Suppressor macrophage treated with lipopolysaccharide for 1 hour (primary cell): ENCODE measurements around the gene TRA2A.
A peak's percentile ranks its signal among the peaks of the same experiment; 100 is the strongest.
"Not testable (repeated sequence)": the region's sequence is repeated elsewhere in the genome, so short reads cannot be mapped to it uniquely, and the experiment has no call there.

ENCODE experiments used
- DNase-seq, 3 donors: peaks; one replicate each; pipeline ENCODE4 v3.0.0-alpha.2; 2020 to 2022

The TRA2A gene

DNA sequence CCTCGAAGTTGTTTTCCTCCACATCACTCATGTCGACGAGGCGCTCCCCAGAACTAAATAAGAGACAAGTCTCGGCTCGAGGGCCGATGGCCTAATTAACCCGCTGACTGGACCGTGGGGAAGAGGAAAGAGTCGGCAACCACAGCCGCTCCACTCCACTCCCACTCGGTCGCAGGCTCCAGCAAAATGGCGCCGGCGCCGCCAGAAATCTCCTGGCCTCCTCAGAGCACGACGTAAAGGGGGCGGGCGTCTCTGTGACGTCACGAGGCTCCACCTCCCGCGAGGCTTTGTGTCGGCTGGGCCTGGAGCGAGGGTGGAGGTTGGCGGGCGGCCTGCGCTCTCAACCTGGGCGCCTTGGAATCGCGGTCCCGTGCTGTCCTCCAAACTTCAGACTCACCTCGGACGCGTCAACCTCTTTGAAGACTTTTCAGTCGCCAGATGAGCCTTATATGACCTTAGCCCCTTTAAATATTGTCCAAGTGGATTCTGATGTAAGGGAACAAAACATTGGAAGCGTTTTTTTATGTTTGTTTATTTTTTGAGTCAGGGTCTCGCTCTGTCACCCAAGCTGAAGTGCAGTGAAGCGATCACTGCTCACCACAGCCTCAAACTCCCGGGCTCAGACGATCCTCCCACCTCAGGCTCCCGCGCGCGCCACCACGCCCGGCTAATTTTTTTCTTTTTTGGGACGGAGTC is at the start of gene TRA2A:
Gene TRA2A (minus strand): TSS at position 188 of the 696 bp plus-strand sequence. CDS start 157 bp downstream, at position 31.
- peak; percentile 98 to 99 (median 98) for DNase-seq

DNA sequence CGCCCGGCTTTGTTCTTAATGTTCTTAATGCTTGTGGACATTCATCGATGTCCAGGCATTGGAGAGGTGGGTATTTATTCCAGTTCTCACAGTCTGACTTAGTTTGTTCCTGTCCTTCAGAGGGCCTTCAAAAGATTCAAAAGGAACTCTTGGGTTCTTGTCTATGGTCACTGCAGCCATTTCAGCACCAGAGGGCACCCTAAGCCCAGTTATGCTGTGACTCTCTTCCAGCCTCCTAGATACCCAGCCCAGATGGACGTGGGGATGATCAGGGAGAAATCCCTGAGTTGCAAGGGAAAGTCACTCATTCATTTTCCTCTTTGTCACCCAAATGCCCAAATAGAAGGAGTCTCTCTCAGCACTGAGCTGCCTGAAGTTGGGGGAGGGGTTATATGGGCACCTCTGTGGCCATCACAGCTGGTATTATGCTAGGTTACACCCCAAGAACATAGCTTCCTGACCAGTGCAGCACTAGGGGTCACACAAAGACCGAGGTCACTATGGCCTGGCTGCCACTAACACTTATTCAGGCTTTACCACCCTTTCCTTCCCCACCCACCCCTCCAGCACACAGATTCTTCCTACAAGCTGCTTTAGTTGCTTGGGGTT is 38.9 kb upstream of the TRA2A start:
- peak; percentile 80 to 84 (median 84) for DNase-seq

DNA sequence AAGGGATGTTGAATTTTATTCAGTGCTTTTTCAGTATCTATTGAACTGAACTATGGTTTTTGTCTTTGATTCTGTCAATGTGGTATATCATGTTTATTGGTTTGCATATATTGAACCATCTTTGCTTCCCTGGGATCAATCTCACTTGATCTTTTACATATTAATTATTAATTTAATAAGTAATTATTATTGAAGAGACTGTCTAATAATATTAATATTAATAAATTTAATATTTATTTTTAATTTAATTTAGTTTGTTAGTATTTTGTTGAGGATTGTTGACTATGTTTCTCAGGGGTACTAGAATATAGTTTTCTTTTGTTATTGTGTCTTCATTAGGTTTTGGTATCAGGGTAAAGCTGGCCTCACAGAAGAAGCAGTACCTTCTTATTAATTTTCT is 26.5 kb upstream of the TRA2A start:
- no peak for DNase-seq

DNA sequence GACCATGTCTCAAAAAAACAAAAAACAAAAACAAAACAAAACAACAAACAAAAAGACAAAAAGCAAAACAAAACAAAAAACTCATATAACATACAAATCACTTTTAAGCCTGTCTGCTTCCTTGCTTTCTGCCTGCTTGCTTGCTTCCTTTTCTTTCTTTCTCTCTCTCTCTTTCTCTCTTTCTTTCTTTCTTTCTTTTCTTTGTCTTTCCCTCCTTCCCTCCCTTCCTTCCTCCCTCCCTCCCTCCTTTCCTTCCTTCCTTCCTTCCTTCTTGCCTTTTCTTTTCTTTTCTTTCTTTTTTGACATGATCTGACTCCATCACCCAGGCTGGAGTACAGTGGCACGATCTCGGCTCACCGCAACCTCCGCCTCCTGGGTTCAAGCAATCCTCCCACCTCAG is 15.9 kb upstream of the TRA2A start:
- DNase-seq = no peak

DNA sequence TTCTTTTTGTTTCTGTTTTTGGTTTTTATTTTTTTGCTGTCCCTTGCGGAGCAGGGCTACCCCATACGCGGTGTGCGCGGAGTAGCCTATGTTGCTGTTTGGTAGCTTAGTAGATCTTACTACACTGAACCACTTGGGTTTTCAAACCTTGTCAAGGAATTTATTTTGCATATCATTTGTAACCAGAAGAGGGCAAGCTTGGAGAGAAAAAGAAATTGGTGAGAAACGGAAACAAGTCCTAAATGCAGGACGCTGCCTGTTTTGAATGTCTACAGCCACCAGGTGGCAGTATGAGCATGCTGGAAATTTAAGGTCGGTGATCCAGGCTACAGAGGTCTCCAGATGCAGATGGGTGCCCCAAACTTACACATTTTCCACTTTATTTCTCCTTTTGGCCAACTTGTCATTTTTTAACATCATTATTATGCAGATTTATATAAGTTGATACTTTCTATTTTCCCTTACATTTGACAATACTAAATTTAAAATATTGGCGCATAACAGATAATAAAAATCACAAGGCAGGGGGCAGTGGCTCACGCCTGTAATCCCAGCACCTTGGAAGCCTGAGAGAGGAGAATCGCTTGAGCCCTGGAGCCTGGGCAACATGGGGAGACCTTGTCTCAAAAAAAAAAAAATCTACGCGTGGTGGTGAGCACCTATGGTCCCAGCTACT is 15.3 kb upstream of the TRA2A start:
- DNase-seq = peak; percentile 87 to 94 (median 93)

DNA sequence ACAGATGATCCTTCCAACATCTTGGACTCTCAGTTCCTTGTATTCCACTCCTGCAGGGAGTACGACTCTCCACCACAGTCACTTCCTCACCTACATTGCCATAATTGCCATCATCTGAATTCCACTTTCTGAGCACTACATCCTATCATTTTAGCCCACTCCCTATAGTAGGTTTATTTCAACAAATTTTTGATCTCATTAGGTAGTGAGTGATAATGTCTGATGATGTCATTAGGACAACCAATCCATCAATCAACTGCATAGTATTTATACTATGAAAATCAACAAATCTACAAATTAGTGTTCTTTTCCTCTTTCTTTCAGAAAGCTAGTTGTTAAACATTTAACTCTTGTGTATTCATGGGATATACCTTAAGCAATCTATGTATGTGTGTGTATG is 13.7 kb upstream of the TRA2A start:
- DNase-seq = no peak

DNA sequence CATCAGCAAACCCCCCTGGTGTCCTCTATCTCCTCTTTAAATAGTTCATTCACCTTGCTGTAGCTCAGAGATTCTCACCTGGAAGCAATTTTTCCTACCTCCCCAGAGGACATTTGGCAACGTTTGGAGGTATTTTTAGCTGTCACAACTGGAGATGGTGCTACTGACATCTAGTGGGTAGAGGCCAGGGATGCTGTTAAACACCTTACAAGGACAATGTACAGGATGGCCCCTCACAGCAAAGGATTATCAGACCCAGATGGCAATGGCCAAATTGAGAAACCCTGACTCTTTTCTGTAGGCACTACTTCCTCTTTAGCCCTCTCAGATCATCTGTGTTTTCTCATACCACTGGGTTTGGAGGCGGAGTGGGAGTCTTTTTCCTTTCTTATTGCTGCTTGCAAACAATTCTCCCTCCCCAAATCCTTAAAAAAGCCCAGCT is 13.2 kb upstream of the TRA2A start:
- DNase-seq = peak; percentile 62 to 69 (median 69)

DNA sequence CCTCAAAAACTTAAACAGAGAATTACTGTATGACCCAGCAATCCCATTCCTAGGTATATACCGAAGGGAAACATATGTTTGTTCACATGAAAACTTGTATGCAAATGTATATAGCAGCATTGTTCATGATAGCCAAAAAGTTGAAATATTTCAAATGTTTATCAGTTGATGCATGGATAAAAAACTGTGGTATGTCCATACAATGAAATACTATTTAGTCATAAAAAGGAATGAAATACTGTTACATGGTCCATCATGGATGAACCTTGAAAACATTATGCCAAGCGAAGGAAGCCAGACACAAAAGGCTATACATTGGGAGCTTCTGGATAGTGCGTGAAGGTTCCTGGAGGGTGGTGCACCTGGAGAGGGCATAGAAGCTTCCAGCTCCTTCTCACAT is 11.0 kb upstream of the TRA2A start:
- no peak for DNase-seq

DNA sequence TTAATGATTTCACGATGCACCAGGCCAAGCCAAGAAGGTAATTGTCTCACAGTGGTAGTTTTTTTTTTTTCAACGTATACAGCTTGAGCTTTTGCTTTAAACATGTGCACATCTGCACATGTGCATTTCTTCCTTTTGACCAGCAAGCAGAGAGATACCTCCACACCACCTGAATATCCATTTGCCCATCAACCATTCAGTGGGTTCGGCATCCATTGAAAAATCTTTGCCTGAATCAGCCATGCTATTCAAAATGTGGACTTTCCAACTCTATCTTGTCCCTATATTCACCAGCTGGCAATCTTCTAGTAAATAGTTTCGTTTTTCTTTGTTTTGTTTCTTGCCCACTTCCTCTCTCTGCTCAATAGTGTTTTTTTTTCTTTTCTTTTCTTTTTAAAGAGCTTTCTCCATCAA is 7.7 kb upstream of the TRA2A start:
- DNase-seq = peak; percentile 12 to 45 (median 34)

DNA sequence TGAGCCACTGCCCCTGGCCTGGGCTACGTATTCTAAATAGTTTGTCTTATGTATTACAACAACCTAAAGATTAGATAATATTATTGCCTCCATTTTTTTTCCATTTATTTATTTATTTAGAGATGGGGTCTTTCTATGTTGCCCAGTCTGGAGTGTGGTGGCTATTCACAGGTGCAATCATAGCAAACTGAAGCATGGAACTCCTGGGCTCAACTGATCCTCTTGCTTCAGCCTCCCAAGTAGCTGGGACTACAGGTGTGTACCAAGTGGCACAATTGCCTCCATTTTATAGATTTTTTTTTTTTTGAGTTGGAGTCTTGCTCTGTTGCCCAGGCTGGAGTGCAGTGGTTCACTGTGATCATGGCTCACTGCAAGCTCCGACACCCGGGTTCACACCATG is 6.5 kb upstream of the TRA2A start:
- no peak for DNase-seq

DNA sequence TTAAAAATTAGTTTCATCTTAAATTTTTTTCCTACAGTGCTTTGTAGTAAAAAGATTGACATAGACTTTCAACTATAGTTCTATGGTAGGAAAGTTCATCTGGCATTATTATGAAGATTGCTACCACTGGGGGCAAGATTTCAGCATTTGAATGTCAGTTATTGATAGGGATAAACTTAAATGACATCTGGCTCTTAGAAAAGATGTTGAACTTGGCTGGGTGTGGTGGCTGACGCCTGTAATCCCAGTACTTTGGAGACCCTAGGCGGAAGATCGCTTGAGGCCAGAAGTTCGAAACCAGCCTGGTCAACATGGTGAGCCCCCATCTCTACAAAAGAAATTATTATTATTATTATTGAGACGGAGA is 1.4 kb upstream of the TRA2A start:
- DNase-seq = peak in 1 of 3 donors; percentile 10

DNA sequence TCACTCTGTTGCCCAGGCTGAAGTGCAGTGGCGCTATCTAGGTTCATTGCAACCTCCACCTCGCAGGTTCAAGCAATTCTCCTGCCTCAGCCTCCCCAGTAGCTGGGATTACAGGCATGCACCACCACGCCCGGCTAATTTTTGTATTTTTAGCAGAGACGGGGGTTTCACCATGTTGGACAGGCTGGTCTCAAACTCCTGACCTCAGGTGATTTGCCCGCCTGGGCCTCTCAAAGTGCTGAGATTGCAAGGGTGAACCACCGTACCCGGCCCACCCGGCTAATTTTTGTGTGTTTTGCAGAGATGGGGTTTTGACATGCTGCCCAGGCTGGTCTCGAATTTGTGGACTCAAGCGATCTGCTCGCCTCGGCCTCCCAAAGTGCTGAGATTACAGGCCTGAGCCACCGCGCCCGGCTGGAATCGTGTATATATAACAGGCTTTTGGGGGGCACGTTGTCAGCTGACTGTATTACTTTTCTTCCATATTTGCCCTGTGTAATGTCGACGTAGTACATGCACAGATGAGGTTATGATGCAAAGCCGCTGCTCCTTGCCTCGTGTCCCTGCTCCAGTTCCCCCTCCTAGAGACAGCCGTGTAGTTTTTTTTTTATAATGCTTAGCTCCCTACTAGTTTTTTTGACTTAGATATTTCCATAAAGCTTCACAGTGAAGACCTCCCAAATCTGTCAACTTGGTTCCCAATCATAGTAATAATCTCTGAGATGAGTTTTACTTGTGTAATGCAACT is 883 bp upstream of the TRA2A start:
- peak in 1 of 3 donors; percentile 6 for DNase-seq

DNA sequence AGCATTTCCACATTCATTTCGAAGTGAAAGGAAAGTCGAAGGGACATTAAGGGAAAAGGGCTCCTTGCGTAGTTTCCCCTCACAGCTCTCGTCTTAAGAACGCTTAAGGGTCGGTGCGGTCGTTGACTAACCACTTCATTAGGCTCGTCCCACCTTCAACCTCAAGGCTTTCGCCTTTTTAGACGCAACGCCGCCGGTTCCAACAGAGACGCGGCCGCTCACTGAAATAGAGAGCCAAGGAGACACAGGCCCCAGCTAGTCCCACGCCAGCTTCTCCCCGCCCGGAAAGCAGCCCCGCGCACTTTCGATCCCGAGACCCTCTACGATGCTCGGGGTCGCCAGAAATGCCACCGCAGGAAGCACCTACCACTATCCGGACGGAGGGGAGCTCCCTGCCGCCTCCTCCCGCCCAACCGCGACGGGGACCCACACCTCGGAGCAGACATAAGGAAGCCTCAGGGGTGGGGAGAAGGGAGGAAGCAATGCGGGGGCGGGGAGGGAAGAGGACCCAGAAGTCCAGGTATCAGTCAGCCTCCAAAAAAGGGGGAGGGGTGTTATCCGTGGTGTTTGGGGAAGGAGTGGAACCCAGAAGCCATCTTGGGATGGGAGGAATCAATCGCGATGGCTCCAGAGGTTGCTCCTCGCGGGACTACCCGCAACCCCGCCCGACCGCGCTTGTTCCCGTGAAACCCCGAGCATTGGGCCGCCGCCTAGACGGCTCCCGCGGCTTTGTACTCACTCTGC is 559 bp downstream of the TRA2A start:
- peak; percentile 68 to 78 (median 68) for DNase-seq

DNA sequence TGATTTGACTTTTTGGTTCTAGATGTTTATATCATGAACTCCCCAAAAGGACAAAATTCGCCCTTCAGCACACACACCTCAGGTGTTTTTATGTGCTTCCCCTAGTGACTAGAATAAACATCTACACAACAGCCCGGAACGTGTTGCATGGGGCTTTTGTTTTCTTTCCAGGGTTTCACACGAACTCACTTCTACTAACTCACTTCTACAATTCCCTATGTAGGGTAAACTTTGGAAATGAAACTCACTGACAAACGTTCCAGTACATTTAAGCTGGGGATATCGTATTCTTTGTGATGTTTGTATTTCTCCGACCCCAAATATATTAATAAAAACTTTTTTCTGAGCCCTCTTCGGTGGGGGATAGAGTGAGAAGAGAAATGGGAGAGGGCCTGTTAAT is 1.4 kb downstream of the TRA2A start:
- peak; percentile 31 to 52 (median 34) for DNase-seq

DNA sequence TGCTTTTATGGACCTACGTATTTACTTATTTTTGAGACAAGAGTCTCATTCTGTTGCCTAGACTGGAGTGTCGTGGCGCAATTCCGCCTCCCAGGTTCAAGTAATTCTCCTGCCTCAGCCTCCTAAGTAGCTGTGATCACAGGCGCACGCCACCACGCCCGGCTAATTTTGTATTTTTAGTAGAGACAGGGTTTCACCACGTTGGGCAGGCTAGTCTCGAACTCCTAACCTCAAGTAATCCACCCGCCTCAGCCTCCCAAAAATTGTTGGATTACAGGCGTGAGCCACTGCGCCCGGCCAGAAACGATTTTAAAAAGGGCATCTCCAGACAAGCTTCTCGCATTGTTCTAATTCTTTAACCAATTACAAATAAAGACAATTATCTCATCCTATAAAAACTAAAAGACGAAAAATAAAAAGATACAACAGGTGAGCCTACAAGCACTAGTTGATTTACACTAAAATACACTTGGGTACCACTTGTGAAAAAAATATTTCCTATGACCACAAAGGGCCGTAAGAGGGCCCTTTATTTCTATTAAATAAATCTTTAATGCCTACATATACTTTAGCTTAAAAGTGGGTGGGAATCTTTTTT is 2.4 kb downstream of the TRA2A start:
- DNase-seq = no peak

DNA sequence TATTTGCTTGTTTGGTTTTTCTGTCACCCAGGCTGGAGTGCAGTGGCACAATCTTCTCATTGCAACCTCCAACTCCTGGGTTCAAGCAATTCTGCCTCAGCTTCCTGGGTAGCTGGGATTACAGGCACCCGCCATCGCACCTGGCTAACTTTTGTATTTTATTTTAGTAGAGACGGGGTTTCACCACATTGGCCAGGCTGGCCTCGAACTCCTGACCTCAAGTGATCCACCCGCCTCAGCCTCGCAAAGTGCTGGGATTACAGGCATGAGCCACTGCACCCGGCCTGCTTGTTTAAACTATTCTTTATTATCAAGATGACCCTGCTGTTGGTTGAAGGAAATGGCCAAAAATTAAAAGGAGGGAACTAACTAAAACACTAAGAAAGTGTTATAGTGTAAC is 6.2 kb downstream of the TRA2A start:
- DNase-seq = not testable (repeated sequence)

DNA sequence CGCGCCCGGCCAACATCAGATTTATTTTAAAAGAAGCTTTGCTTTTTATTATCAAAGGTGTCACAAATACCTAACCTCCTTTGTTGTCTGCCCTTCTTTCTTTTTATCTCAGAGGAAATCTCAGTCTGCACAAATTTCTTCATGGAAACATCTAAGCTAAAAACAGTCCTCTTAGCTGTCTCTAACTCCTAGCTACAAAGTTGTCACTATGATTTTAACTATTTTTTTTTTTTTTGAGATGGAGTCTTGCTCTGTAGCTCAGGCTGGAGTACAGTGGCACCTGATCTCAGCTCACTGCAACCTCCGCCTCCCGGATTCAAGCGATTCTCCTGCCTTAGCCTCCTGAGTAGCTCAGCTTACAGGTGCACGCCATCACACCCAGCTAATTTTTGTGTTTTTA is 7.3 kb downstream of the TRA2A start:
- DNase-seq = no peak

DNA sequence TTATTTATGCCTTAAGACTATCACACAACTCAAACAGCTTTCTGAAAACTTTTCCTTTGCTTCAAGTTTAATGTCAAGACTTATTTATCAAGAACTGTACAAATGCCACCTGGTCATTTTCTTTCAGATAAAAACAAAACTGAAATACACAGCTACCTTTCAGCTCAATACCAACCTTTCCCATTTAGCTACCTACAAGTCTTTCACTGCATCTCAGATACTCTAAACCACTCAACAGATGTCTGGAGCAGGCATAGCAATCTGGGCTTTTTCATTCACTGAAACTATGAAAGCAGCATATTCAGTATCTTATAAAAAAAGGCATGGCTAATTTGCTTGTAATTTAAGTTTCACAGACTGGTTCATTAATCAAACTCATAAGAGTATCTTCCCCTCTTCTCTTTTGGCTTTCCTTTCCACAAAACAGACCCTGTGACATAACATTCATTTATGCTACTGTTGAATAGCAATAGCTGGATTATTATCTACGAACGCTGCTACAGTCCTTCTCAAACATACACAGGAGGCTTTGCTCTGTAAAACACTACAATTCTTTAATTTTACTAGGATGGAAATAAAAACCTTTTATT is 8.2 kb downstream of the TRA2A start:
- no peak for DNase-seq

DNA sequence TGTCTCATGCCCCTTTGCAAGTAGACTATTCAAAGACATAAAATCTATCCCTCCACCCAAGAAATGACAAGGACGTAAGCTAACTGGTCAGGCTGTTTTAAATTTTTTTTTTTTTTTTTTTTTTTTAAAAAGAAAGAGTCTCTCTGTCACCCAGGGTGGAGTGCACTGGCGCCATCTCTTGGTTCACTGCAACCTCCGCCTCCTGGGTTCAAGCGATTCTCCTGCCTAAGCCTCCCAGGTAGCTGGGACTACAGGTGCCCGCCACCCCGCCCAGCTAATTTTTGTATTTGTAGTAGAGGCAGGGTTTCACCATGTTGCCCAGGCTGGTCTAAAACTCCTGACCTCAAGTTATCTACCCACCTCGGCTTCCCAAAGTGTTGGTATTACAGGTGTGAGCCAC is 11.2 kb downstream of the TRA2A start:
- DNase-seq = no peak

DNA sequence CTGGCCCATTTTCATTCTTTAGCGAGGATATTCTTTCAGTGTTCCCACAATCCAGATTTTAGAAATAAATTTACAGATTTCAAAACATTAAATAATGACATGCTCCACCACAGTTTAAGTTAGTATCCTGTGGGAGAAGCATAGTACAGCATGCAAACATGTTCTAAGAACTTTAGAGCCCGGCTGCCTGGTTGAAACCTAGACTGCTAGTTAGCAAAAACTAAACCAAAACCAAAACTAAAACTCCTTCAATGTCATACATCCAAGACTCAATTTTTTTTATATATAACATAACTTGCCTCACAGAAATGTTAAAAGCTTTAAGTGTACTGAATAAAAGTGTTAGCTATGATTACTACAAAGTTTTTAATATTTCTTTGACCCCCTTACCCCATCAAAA is 17.0 kb downstream of the TRA2A start:
- DNase-seq = no peak

DNA sequence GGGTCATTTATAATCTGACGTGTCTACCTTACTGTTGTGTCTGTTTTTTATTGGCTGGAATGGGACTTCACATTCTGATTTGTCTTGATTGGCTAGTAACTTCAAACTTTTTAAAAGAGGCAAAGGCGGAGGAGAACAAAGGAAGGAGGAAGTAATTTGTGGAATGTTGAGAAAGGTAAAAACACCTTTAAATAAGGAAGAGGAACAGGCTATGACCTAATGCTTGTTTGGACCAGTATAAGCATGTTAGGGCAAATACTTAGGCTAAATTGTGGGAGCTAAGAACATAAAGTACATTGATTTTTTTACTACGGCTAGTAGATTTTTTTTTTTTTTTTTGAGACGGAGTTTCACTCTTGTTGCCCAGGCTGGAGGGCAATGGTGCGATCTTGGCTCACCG is 18.0 kb downstream of the TRA2A start:
- not testable (repeated sequence) for DNase-seq

DNA sequence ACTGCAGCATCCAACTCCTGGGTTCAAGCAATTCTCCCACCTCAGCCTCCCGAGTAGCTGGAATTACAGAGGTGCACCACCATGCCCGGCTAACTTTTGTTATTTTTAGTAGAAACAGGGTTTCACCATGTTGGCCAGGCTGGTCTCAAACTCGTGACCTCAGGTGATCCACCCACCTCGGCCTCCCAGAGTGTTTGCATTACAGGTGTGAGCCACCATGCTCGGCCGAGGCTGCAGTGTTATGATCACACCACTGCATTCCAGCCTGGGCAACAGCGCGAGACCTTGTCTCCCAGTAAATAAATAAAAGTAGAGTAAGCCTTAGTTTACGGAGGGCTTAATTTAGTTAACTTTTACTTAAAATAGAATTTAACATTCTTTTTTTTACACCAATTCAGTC is 37.8 kb downstream of the TRA2A start:
- DNase-seq = no peak
